ENCODE data around the gene TET2. TPM values are rescaled to one million over a fixed set of nuclear protein-coding genes. Genes with fewer than 3 reads are reported as not detected.
A peak's percentile ranks its signal among the peaks of the same experiment; 100 is the strongest.

TET2 gene
- total and polyA plus RNA-seq, 4 donors = 14.0 to 32.9 (median 23.4) TPM

DNA sequence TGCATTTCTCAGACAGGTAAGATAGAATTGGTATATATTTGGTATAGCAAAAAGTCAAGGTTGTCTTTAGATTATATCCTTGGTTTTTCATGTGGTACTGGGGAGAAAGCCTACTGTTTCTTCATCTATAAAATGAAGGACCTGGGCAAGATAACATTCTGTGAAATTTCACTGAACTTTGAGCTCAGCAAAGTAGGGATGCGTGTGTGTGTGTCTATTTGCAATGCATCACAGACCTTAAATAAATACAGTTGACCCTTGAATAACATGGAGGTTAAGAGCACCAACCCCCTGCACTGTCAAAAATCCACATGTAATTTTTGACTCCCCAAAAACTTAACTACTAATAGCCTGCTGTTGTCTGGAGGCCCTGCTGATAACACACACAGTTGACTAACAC is 25.2 kb downstream of the TET2 start:
- Histone ChIP-seq H3K9me3 (ENCODE audit: control insufficient read depth, insufficient read depth, low read length) (no peaks in the 10 kb centered on the region), H3K36me3 (ENCODE audit: control insufficient read depth, insufficient read depth, low read length) (no peaks in the 10 kb centered on the region), H3K27me3 (ENCODE audit: control insufficient read depth, insufficient read depth, low read length) (no peaks in the 10 kb centered on the region), H3K4me1 (ENCODE audit: control insufficient read depth, insufficient read depth, low read length) (no peaks in the 10 kb centered on the region), H3K27ac (ENCODE audit: low read depth, low read length) (no peak overlapping the region), H3K4me3 (ENCODE audit: low read depth, low read length) (no peak overlapping the region)
- no peak for DNase-seq (ENCODE audit: low read depth in 4 of 6, low spot score in 6 of 6)
- WGBS (ENCODE audit: insufficient coverage) = no CpG with 5 or more reads among the region's 1 CpG

DNA sequence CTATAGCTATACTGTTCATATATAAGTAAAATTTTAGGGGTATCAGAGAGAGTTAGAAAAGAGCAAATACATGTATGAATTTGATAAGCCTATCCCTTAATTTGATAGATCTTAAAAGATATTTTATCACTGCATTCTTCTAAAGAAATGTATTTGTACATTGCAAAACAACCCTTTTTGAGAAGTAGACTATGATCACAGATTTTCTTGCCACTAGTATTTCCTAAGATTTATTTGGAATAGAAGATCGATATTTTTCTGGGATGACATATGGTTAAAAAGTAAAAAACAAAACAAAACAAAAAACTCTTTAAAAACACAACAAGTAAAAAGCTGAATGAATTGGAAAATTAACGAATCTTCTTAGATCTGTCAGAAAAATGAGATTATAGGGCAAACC is 27.4 kb downstream of the TET2 start:
- Histone ChIP-seq H3K4me3 (ENCODE audit: low read depth, low read length) (no peak overlapping the region), H3K27me3 (ENCODE audit: control insufficient read depth, insufficient read depth, low read length) (no peaks in the 10 kb centered on the region), H3K9me3 (ENCODE audit: control insufficient read depth, insufficient read depth, low read length) (no peaks in the 10 kb centered on the region), H3K27ac (ENCODE audit: low read depth, low read length) (no peak overlapping the region), H3K4me1 (ENCODE audit: control insufficient read depth, insufficient read depth, low read length) (no peaks in the 10 kb centered on the region), H3K36me3 (ENCODE audit: control insufficient read depth, insufficient read depth, low read length) (no peaks in the 10 kb centered on the region)
- no CpG with 5 or more reads among the region's 2 CpGs for WGBS (ENCODE audit: insufficient coverage)
- DNase-seq (ENCODE audit: low read depth in 4 of 6, low spot score in 6 of 6) = no peak

DNA sequence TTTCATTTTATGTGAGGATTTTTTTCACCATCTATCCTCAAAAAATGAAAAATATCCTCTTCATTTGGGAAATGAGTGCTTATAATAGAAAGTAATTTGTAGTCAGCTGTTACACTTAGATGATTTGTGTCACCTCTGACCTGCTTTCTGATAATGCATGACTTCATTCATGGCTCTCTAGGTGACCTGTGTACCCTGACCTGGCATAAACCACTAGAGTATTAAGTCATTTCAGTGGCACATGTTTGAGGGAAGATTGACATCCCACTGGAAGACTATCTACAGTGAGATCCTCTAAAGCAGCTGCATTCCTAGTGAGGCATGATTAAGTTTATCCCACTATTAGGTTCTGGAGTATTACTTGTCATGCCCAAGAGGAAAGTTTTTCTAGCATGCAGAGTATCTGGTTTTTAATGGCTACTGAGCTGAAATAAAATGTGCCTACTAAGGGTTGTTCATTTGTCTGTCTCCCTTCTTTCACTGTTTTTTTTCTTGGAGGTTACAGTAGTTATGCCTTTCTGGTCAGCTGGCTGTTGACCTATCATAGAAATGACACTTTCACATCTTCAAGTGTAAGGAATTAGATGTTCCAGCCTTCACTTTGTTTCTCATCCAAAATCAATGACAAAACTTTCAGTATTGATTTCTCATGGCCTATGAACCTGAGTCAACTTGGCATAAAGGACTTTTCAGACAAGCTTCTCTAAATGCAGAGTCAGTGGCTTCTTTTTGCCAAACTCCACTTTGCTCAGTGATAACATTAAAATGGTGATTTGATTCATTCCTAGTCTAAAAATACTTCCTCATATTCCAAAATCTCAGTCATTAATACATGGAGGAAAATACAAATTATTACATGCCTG is 33.1 kb downstream of the TET2 start:
- no peak for DNase-seq (ENCODE audit: low read depth in 4 of 6, low spot score in 6 of 6)

DNA sequence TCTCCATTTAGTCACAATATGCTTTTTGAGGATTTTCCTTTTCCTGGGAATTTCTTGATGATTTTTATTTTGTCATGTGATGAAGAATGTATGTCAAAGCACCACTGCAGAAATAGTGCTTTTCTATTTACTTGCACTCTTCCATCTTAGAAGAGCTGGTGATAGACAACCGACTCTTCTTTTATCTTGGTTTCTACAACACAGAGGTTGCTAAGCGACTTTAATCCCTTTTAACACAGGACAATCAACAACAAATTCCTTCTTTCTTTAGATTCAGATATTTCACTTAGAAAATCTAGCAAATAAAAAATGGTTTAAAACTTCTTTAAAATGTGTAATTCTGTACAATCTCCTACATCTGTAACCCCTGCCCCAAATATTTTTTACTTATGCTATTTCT is 34.6 kb downstream of the TET2 start:
- H3K36me3 ChIP-seq (ENCODE audit: control insufficient read depth, insufficient read depth, low read length) = no peaks in the 10 kb centered on the region
- H3K9me3 ChIP-seq (ENCODE audit: control insufficient read depth, insufficient read depth, low read length) = no peaks in the 10 kb centered on the region
- peak in 1 of 6 donors; percentile 29 for DNase-seq (ENCODE audit: low read depth in 4 of 6, low spot score in 6 of 6)
- H3K27me3 ChIP-seq (ENCODE audit: control insufficient read depth, insufficient read depth, low read length) = no peaks in the 10 kb centered on the region
- WGBS (ENCODE audit: insufficient coverage) = 29% methylated on average over 1 of the region's 2 CpGs
- H3K27ac ChIP-seq (ENCODE audit: low read depth, low read length) = no peak overlapping the region
- H3K4me3 ChIP-seq (ENCODE audit: low read depth, low read length) = no peak overlapping the region
- H3K4me1 ChIP-seq (ENCODE audit: control insufficient read depth, insufficient read depth, low read length) = no peaks in the 10 kb centered on the region

More for the DNA sequence above, 33.1 kb downstream of the TET2 start:
- H3K4me1 ChIP-seq (ENCODE audit: control insufficient read depth, insufficient read depth, low read length) = no peaks in the 10 kb centered on the region
- no peaks in the 10 kb centered on the region for H3K9me3 ChIP-seq (ENCODE audit: control insufficient read depth, insufficient read depth, low read length)
- H3K27ac ChIP-seq (ENCODE audit: low read depth, low read length) = no peak overlapping the region
- no peaks in the 10 kb centered on the region for H3K27me3 ChIP-seq (ENCODE audit: control insufficient read depth, insufficient read depth, low read length)
- H3K4me3 ChIP-seq (ENCODE audit: low read depth, low read length) = no peak overlapping the region
- no peaks in the 10 kb centered on the region for H3K36me3 ChIP-seq (ENCODE audit: control insufficient read depth, insufficient read depth, low read length)

DNA sequence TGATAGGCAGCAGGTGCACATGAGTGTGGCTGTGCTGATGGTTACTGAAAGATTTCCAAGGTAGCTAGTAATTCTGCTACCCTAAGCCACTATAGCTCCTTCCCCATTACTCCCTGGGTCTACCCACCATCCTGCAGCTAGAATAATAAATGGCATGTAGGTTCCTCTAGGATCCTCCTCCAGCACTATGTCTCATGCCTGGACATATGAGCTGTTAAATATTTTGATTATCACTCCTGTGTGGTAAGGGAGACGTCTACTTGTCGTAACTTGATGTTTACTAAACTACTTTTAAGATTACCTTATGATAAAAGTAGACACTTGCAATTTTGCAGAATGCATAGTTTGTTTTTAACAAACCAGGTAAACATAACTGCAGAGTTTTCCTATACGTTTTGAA is 35.5 kb downstream of the TET2 start:
- no peaks in the 10 kb centered on the region for H3K27me3 ChIP-seq (ENCODE audit: control insufficient read depth, insufficient read depth, low read length)
- WGBS (ENCODE audit: insufficient coverage) = no CpG with 5 or more reads among the region's 3 CpGs
- H3K9me3 ChIP-seq (ENCODE audit: control insufficient read depth, insufficient read depth, low read length) = no peaks in the 10 kb centered on the region
- no peak for DNase-seq (ENCODE audit: low read depth in 4 of 6, low spot score in 6 of 6)
- no peaks in the 10 kb centered on the region for H3K36me3 ChIP-seq (ENCODE audit: control insufficient read depth, insufficient read depth, low read length)
- H3K4me3 ChIP-seq (ENCODE audit: low read depth, low read length) = no peak overlapping the region
- no peak overlapping the region for H3K27ac ChIP-seq (ENCODE audit: low read depth, low read length)
- H3K4me1 ChIP-seq (ENCODE audit: control insufficient read depth, insufficient read depth, low read length) = no peaks in the 10 kb centered on the region

DNA sequence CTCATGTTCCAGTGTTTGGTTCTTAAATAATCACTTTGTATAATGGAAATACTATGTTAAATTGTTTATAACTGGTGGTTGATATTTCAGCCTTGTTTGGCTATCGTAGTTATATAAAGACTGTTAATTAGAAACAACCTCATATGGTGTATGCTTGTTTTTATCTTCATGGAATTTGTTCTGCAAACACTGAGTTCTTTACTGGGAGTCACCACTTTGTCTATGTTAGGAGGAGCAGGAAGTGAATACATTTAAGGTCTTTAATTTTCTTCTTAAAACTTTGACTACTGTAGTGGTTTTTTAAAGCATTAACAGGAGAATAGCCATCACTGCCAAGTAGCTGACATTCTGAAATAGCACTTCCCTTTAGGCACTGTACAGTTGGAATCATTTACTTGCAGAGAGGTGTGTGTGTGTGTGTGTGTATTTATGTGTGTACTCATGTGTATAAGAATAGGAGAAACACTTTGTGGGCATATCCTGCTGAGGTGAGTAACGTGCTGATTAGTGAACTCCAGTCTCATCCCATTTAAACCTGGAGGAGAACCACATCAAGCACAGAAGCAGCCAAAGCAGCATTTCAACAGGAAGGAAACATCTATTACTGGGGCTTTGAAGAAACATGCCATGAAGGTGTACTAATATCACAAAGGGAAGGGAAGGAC is 37.8 kb downstream of the TET2 start:
- WGBS (ENCODE audit: insufficient coverage) = no CpG with 5 or more reads among the region's 2 CpGs
- Histone ChIP-seq H3K4me3 (ENCODE audit: low read depth, low read length) (no peak overlapping the region), H3K36me3 (ENCODE audit: control insufficient read depth, insufficient read depth, low read length) (no peaks in the 10 kb centered on the region), H3K9me3 (ENCODE audit: control insufficient read depth, insufficient read depth, low read length) (no peaks in the 10 kb centered on the region), H3K4me1 (ENCODE audit: control insufficient read depth, insufficient read depth, low read length) (no peaks in the 10 kb centered on the region), H3K27me3 (ENCODE audit: control insufficient read depth, insufficient read depth, low read length) (no peaks in the 10 kb centered on the region), H3K27ac (ENCODE audit: low read depth, low read length) (no peak overlapping the region)
- no peak for DNase-seq (ENCODE audit: low read depth in 4 of 6, low spot score in 6 of 6)

DNA sequence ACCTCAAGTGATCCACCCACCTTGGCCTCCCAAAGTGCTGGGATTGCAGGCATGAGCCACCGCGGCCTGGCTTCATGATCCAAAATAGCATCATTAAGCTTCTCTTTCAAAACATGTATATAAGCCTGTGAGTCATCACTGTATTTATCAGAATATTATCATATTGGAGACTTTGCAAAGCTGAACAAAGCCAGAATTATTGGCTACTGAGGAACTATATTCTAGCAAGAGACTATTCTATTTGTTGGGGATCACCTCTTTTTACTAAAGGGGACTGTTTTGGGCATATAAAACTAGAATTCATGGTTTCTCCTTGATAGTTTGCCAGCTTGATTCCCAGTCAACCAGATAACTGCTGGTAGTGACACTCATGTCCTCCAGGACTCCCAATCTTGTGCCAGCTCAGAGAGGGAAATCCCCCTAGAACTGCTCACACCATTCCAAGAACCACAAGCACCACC is 40.1 kb downstream of the TET2 start:
- Histone ChIP-seq H3K4me3 (ENCODE audit: low read depth, low read length) (no peak overlapping the region), H3K36me3 (ENCODE audit: control insufficient read depth, insufficient read depth, low read length) (no peaks in the 10 kb centered on the region), H3K27me3 (ENCODE audit: control insufficient read depth, insufficient read depth, low read length) (no peaks in the 10 kb centered on the region), H3K27ac (ENCODE audit: low read depth, low read length) (no peak overlapping the region), H3K9me3 (ENCODE audit: control insufficient read depth, insufficient read depth, low read length) (no peaks in the 10 kb centered on the region), H3K4me1 (ENCODE audit: control insufficient read depth, insufficient read depth, low read length) (no peaks in the 10 kb centered on the region)
- WGBS (ENCODE audit: insufficient coverage) = no CpG with 5 or more reads among the region's 2 CpGs
- no peak for DNase-seq (ENCODE audit: low read depth in 4 of 6, low spot score in 6 of 6)

DNA sequence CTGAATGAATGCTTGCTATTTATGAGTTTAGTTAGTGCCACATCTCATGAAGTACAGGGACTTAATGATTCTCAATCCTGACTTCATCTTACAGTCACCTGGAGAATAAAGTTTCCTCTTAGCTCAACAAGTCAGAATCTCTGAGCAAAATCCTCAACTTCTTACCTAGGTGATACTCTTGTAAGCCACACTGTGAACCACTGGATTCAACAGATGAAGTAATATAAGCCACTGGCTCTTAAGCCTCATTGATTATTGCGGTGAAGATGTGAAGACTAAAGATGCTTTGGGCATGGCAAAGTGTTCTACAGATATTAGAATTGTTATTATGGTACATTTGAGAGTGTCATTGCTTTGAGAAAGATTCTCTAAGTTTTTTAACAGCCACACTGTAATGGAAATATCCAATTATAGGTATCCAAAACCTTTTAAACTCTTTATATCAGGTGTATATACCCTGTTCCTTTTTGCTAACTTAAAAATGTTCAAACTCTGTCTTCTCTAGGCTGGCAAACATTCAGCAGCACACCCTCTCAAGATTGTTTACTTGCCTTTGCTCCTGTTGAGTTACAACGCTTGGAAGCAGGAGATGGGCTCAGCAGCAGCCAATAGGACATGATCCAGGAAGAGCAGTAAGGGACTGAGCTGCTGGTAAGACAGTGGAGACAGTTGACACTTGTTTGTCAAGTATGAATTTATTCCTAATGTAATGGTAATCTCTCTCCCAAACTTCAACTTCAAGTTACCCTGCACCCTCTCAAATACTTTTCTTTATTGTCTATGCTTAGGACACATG is 43.4 kb downstream of the TET2 start:
- no peaks in the 10 kb centered on the region for H3K36me3 ChIP-seq (ENCODE audit: control insufficient read depth, insufficient read depth, low read length)

DNA sequence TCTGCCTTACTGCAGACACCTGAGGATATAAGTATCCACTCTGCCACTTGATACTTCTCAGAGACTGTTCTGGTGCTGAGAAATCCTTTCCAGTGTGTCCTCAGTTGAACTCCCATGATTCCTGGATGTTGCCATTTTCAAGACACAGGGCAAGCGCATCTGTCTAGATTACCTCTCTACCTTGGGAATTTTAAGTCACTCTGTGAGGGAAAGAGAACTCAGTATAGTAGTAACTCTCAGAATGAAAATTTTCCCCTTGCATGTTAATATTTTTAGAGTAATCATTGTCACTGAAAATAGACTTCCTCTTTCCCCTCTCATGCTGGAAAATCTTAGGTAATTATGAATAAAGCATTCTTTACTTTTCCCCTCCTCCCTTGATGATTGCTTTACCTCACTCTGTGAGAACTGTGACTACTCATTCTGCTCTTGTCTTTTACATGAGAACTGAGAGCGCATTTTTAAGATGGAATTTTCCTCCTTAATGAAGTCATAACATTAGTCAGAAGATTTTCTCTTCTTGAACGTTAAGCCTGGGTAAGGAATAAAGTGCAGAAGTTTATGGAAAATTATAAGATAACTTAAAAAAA is 45.0 kb downstream of the TET2 start:
- Histone ChIP-seq H3K4me3 (ENCODE audit: low read depth, low read length) (no peak overlapping the region), H3K4me1 (ENCODE audit: control insufficient read depth, insufficient read depth, low read length) (no peaks in the 10 kb centered on the region), H3K27me3 (ENCODE audit: control insufficient read depth, insufficient read depth, low read length) (no peaks in the 10 kb centered on the region), H3K27ac (ENCODE audit: low read depth, low read length) (no peak overlapping the region), H3K36me3 (ENCODE audit: control insufficient read depth, insufficient read depth, low read length) (no peaks in the 10 kb centered on the region), H3K9me3 (ENCODE audit: control insufficient read depth, insufficient read depth, low read length) (no peaks in the 10 kb centered on the region)
- no CpG with 5 or more reads among the region's 3 CpGs for WGBS (ENCODE audit: insufficient coverage)
- no peak for DNase-seq (ENCODE audit: low read depth in 4 of 6, low spot score in 6 of 6)

More for the DNA sequence above, 43.4 kb downstream of the TET2 start:
- Histone ChIP-seq H3K27me3 (ENCODE audit: control insufficient read depth, insufficient read depth, low read length) (no peaks in the 10 kb centered on the region), H3K4me3 (ENCODE audit: low read depth, low read length) (no peak overlapping the region), H3K27ac (ENCODE audit: low read depth, low read length) (no peak overlapping the region), H3K4me1 (ENCODE audit: control insufficient read depth, insufficient read depth, low read length) (no peaks in the 10 kb centered on the region), H3K9me3 (ENCODE audit: control insufficient read depth, insufficient read depth, low read length) (no peaks in the 10 kb centered on the region)
- 100% methylated on average over 1 of the region's 2 CpGs for WGBS (ENCODE audit: insufficient coverage)
- no peak for DNase-seq (ENCODE audit: low read depth in 4 of 6, low spot score in 6 of 6)
